Stimulated activated memory B cell treated with anti-CD40 and anti-IgM and Interleukin-4, amounts not matched to agents 10 μg/mL and 1 μg/mL and 100 μg/mL, for 72 hours (primary cell): ENCODE measurements around the gene SH3TC2.

ENCODE experiments used
- ATAC-seq: fragments of 150-1000 bp; cut with Tn5 transposase; 2 replicates; pipeline ENCODE4 v1.10.0; 2021
- H3K27ac Mint-ChIP-seq: one replicate; pipeline ENCODE4 v1.8.0; 2022; ENCODE audit warnings: mild to moderate bottlenecking, mixed read lengths
- H3K27me3 Mint-ChIP-seq: one replicate; pipeline ENCODE4 v1.8.0; 2022; ENCODE audit warnings: mixed read lengths
- H3K36me3 Mint-ChIP-seq: one replicate; pipeline ENCODE4 v1.8.0; 2022; ENCODE audit warnings: mixed read lengths
- H3K4me1 Mint-ChIP-seq: one replicate; pipeline ENCODE4 v1.8.0; 2022; ENCODE audit warnings: mixed read lengths
- H3K4me3 Mint-ChIP-seq: one replicate; pipeline ENCODE4 v1.8.0; 2022; ENCODE audit warnings: mild to moderate bottlenecking, moderate library complexity, mixed read lengths
- H3K9me3 Mint-ChIP-seq: one replicate; pipeline ENCODE4 v1.8.0; 2022; ENCODE audit warnings: mixed read lengths

The SH3TC2 gene

GRCh38 chr5:148984345-148984744, 78.5 kb downstream of the SH3TC2 start:
- H3K27ac Mint-ChIP-seq, result no peak overlapping the region
- H3K4me1 Mint-ChIP-seq, result no peaks in the 10 kb centered on the region
- H3K27me3 Mint-ChIP-seq, result peaks cover 40% of the 10 kb centered on the region
- H3K9me3 Mint-ChIP-seq, result peaks cover 5% of the 10 kb centered on the region
- no peak overlapping the region for H3K4me3 Mint-ChIP-seq
- H3K36me3 Mint-ChIP-seq, result no peaks in the 10 kb centered on the region
- ATAC-seq, result no peak

- H3K4me3 Mint-ChIP-seq, result no peak overlapping the region
- H3K4me1 Mint-ChIP-seq, result no peaks in the 10 kb centered on the region
- ATAC-seq, result no peak
These were observed 81.5 kb downstream of the SH3TC2 start for GRCh38 chr5:148981353-148981752.

GRCh38 chr5:148980731-148981130, 82.1 kb downstream of the SH3TC2 start:
- Mint-ChIP-seq H3K4me1 (no peaks in the 10 kb centered on the region), H3K27me3 (peaks cover 36% of the 10 kb centered on the region), H3K4me3 (no peak overlapping the region), H3K36me3 (no peaks in the 10 kb centered on the region), H3K27ac (no peak overlapping the region), H3K9me3 (peaks cover 5% of the 10 kb centered on the region)
- ATAC-seq, result no peak

More at GRCh38 chr5:148981353-148981752, 81.5 kb downstream of the SH3TC2 start:
- peaks cover 36% of the 10 kb centered on the region for H3K27me3 Mint-ChIP-seq
- H3K36me3 Mint-ChIP-seq, result no peaks in the 10 kb centered on the region
- H3K27ac Mint-ChIP-seq, result no peak overlapping the region
- peaks cover 5% of the 10 kb centered on the region for H3K9me3 Mint-ChIP-seq

- no peaks in the 10 kb centered on the region for H3K4me1 Mint-ChIP-seq
- peaks cover 35% of the 10 kb centered on the region for H3K27me3 Mint-ChIP-seq
- peaks cover 2% of the 10 kb centered on the region for H3K9me3 Mint-ChIP-seq
- H3K27ac Mint-ChIP-seq, result no peak overlapping the region
- no peak overlapping the region for H3K4me3 Mint-ChIP-seq
- no peak for ATAC-seq
- H3K36me3 Mint-ChIP-seq, result no peaks in the 10 kb centered on the region
These were observed 83.7 kb downstream of the SH3TC2 start for GRCh38 chr5:148979083-148979723.

- Mint-ChIP-seq H3K4me3 (no peak overlapping the region), H3K4me1 (no peaks in the 10 kb centered on the region), H3K36me3 (no peaks in the 10 kb centered on the region), H3K9me3 (no peaks in the 10 kb centered on the region), H3K27ac (no peak overlapping the region), H3K27me3 (peaks cover 35% of the 10 kb centered on the region)
- no peak for ATAC-seq
These were observed 84.3 kb downstream of the SH3TC2 start for GRCh38 chr5:148978370-148979082.

- Mint-ChIP-seq H3K27ac (no peak overlapping the region), H3K27me3 (peaks cover 50% of the 10 kb centered on the region), H3K4me3 (no peak overlapping the region), H3K36me3 (no peaks in the 10 kb centered on the region), H3K9me3 (no peaks in the 10 kb centered on the region), H3K4me1 (no peaks in the 10 kb centered on the region)
- no peak for ATAC-seq
These were observed 86.1 kb downstream of the SH3TC2 start for GRCh38 chr5:148976569-148977381.

- H3K27me3 Mint-ChIP-seq, result peaks cover 38% of the 10 kb centered on the region
- H3K4me1 Mint-ChIP-seq, result no peaks in the 10 kb centered on the region
- no peak for ATAC-seq
- no peak overlapping the region for H3K4me3 Mint-ChIP-seq
- no peaks in the 10 kb centered on the region for H3K9me3 Mint-ChIP-seq
- no peaks in the 10 kb centered on the region for H3K36me3 Mint-ChIP-seq
- H3K27ac Mint-ChIP-seq, result no peak overlapping the region
These were observed 88.1 kb downstream of the SH3TC2 start for GRCh38 chr5:148974642-148975327.

- Mint-ChIP-seq H3K36me3 (no peaks in the 10 kb centered on the region), H3K4me3 (no peak overlapping the region), H3K4me1 (no peaks in the 10 kb centered on the region), H3K27ac (no peak overlapping the region), H3K9me3 (no peaks in the 10 kb centered on the region), H3K27me3 (peaks cover 29% of the 10 kb centered on the region)
- no peak for ATAC-seq
These were observed 89.4 kb downstream of the SH3TC2 start for GRCh38 chr5:148973455-148973854.

- Mint-ChIP-seq H3K27me3 (peaks cover 24% of the 10 kb centered on the region), H3K27ac (no peak overlapping the region), H3K36me3 (no peaks in the 10 kb centered on the region), H3K9me3 (no peaks in the 10 kb centered on the region), H3K4me3 (no peak overlapping the region), H3K4me1 (no peaks in the 10 kb centered on the region)
- no peak for ATAC-seq
These were observed 89.9 kb downstream of the SH3TC2 start for GRCh38 chr5:148972974-148973374.

- no peak for ATAC-seq
- Mint-ChIP-seq H3K27me3 (peaks cover 24% of the 10 kb centered on the region), H3K9me3 (no peaks in the 10 kb centered on the region), H3K4me1 (no peaks in the 10 kb centered on the region), H3K4me3 (no peak overlapping the region), H3K27ac (no peak overlapping the region), H3K36me3 (no peaks in the 10 kb centered on the region)
These were observed 90.5 kb downstream of the SH3TC2 start for GRCh38 chr5:148972396-148972795.

- no peaks in the 10 kb centered on the region for H3K4me1 Mint-ChIP-seq
- no peaks in the 10 kb centered on the region for H3K9me3 Mint-ChIP-seq
- peaks cover 24% of the 10 kb centered on the region for H3K27me3 Mint-ChIP-seq
- ATAC-seq, result no peak
- H3K36me3 Mint-ChIP-seq, result no peaks in the 10 kb centered on the region
- H3K4me3 Mint-ChIP-seq, result no peak overlapping the region
- no peak overlapping the region for H3K27ac Mint-ChIP-seq
These were observed 92.0 kb downstream of the SH3TC2 start for GRCh38 chr5:148970876-148971275.

- H3K4me1 Mint-ChIP-seq, result no peaks in the 10 kb centered on the region
- no peak overlapping the region for H3K4me3 Mint-ChIP-seq
- H3K27ac Mint-ChIP-seq, result no peak overlapping the region
- no peaks in the 10 kb centered on the region for H3K36me3 Mint-ChIP-seq
- no peak for ATAC-seq
- no peaks in the 10 kb centered on the region for H3K9me3 Mint-ChIP-seq
- H3K27me3 Mint-ChIP-seq, result peaks cover 28% of the 10 kb centered on the region
These were observed 92.6 kb downstream of the SH3TC2 start for GRCh38 chr5:148970228-148970627.

- Mint-ChIP-seq H3K4me3 (no peak overlapping the region), H3K36me3 (no peaks in the 10 kb centered on the region), H3K27me3 (peaks cover 29% of the 10 kb centered on the region), H3K27ac (no peak overlapping the region), H3K9me3 (no peaks in the 10 kb centered on the region), H3K4me1 (no peaks in the 10 kb centered on the region)
- no peak for ATAC-seq
These were observed 93.6 kb downstream of the SH3TC2 start for GRCh38 chr5:148969291-148969690.

- Mint-ChIP-seq H3K4me1 (peaks cover 7% of the 10 kb centered on the region), H3K27me3 (peaks cover 19% of the 10 kb centered on the region), H3K36me3 (no peaks in the 10 kb centered on the region), H3K4me3 (no peak overlapping the region), H3K27ac (no peak overlapping the region), H3K9me3 (peaks cover 2% of the 10 kb centered on the region)
- no peak for ATAC-seq
These were observed 94.6 kb downstream of the SH3TC2 start for GRCh38 chr5:148968311-148968710.

GRCh38 chr5:148967783-148968182, 95.1 kb downstream of the SH3TC2 start:
- no peak for ATAC-seq
- peaks cover 2% of the 10 kb centered on the region for H3K9me3 Mint-ChIP-seq
- H3K4me1 Mint-ChIP-seq, result peaks cover 10% of the 10 kb centered on the region
- no peak overlapping the region for H3K27ac Mint-ChIP-seq
- no peak overlapping the region for H3K4me3 Mint-ChIP-seq
- no peaks in the 10 kb centered on the region for H3K36me3 Mint-ChIP-seq
- peaks cover 16% of the 10 kb centered on the region for H3K27me3 Mint-ChIP-seq
